Fibroblast of skin of left quadriceps (primary cell): ENCODE results near the gene LAD1.

Experiments
- DNase-seq, 2 experiments: peaks; one replicate each; pipeline ENCODE4 v3.0.0-alpha.2; 2013; ENCODE audit warnings: low read depth in 2 of 2

LAD1 gene

DNA sequence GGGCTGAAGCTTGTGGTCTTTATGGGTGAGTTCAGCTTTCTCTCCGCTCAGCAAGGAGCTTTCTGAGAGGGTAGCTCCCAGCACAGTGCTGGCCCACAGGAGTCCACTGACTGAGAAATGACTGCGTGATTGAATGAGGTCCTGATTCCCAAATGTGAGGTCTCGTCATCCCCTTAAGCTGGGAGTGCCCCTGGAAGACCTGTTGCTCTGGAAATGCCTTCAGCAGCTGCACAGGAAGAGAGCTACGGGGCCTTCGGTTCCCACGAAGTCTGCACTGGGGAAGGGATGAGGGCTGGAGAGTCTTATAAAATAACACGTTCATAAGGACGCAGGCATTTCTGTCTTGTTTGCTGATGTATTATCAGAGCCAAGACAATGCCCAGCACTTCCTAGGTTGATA is 35.7 kb downstream of the LAD1 start:
- DNase-seq: no peak

GRCh38 chr1:201362906-201363305 is 36.2 kb downstream of the LAD1 start:
- no peak for DNase-seq

DNA sequence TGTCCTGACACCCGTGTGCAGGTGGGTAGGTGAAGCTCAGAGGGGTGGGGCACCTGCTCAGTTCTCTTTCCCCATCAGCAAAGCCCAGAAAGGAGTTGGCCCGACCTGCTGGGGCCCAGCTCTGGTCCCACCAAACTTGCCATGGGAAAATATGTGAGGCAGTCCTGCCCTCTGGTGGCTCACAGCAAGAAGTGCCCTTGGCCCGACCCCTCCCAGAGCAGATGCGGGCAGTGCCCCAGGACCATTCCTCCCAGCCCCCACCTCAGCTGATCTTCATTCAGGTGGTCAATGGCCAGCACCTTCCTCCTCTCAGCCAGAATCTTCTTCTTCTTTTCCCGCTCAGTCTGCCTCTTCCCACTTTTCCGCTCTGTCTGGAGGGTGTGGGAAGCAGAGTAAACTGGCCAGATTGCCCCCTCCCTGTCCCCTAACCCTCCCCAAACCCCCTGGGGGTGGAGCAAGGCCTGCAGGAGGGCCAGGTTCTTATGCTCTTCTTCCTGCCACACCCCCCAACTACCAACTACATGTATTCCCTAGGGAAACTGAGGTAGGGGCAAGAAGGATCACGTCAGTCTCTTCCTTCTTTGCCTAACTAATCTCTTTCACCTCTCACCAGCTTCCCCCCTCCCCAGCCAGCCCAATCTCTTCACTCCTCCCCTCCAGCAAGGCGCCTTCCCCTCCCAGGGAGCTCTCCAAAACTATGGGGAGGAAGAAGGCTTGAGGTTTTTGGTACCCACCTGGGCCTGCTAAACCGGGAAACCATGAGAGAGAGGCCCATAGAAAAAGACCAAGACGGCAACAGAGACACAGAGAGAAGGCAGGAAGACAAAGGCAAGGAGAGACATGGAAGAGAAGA is 37.2 kb downstream of the LAD1 start:
- peak in 1 of 2 experiments; percentile 14 for DNase-seq

- no peak for DNase-seq
These were observed 38.0 kb downstream of the LAD1 start for GRCh38 chr1:201360901-201361651.

- DNase-seq: no peak
These were observed 38.6 kb downstream of the LAD1 start for GRCh38 chr1:201360486-201360885.

DNA sequence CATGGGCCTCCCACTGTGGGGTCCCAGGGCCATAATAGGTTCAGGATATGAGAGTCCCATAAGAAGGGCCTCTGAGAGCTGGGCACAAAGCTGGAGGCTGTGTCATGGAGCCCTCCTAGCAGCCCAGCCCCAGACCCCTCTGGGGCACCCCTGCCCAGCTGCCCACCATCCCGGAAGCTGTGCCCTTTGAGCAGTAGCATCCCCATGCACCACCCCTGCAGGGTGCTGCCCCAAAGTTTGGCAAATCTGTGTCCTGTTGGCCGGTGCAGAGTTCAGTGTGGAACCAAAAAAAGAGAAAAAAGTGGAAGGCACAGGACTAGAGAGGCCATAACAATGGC is 39.3 kb downstream of the LAD1 start:
- no peak for DNase-seq

- DNase-seq: no peak
These were observed 39.9 kb downstream of the LAD1 start for GRCh38 chr1:201359031-201359872.

DNA sequence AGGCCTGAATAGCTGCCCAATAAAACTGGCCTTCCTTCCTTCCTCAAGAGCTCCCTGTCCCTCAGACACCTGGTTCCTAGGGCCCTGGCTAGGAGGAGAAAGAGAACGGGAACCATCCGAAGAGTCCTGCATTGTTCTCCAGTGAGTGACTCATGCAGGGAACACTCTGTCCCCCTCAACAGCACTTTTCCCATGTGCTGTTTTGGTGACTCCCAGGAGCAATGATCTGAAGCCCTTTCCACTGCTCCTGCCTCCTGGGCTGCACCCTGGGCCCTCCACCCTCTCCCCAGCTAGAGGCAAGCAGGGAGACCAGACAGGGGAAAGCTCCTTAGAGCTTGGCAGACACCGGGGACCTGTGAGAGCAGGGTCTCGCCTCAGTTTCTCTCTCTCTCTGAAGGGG is 40.5 kb downstream of the LAD1 start:
- DNase-seq: no peak

GRCh38 chr1:201357636-201358348 is 41.3 kb downstream of the LAD1 start:
- no peak for DNase-seq

- no peak for DNase-seq
These were observed 41.9 kb downstream of the LAD1 start for GRCh38 chr1:201357211-201357610.

DNA sequence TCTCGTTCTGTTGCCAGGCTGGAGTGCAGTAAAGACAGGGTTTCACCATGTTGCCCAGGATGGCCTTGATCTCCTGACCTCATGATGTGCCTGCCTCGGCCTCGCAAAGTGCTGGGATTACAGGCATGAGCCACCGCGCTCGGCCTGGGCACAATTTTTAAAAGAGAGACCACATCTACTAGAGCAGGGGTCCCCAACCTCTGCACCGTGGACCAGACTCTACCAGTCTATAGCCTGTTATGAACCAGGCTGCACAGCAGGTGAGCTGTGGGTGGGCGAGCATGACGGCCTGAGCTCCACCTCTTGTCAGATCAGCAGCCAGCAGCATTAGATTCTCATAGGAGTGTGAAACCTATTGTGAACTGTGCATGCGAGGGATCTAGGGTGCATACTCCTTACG is 42.4 kb downstream of the LAD1 start:
- DNase-seq: no peak

GRCh38 chr1:201356236-201356635 is 42.9 kb downstream of the LAD1 start:
- no peak for DNase-seq

GRCh38 chr1:201355471-201355870 is 43.7 kb downstream of the LAD1 start:
- no peak for DNase-seq

DNA sequence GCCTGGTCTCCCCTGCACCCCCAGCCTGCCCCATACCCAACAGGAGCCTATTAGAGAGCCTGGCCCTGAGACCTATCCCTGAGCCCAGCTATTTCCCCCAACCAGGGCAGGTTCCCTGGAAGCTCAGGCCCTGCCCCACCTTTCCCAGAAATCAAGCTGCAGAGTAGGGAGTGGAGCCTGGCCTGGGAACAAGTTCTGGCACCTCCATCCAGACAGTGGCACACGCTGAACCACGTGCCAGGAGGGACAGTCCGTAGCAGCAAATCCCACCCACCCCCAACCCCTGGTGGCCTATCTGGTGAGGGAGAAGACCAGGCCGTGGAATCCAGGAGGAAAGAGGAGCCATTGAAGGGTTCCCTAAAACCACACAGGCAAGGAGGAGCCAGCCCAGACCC is 44.2 kb downstream of the LAD1 start:
- DNase-seq: no peak

DNA sequence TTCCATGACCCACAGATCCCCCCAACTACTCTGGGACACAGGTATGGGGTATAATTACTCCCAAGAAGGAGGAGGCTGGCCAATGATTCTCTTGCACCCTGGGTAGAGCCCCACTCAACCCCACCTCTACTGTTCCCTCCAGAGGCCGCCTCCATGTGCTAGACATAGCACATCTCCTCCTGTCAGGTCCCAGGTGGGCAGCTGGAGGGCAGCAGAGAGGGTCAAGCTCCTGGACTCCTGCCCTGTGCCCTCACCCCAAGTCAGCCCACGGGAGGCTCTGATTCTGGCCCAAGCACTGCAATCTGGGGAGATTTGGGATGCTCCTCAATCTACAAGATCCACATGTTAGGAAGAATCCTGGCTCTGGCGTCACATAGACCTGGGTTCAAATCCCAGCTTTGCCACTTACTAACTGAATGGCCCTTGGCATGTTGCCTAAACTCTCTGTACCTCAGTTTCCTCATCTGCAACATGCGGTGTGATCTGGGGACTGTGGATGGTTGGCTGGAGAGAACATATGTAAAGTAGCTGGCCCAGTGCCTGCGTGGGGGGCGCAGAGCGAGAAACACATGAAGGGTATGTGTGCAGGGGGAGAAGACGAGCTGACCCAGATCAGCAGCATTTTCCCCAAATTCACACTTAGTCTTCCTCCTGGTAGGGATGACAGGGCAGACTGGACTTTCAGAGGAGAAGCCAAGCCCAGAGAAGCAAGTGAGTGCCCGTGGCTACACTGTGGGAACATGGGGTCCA is 44.8 kb downstream of the LAD1 start:
- no peak for DNase-seq

- DNase-seq: no peak
These were observed 45.8 kb downstream of the LAD1 start for GRCh38 chr1:201353186-201353940.

GRCh38 chr1:201351617-201352016 is 47.5 kb downstream of the LAD1 start:
- DNase-seq: no peak

GRCh38 chr1:201350884-201351283 is 48.2 kb downstream of the LAD1 start:
- DNase-seq: no peak

DNA sequence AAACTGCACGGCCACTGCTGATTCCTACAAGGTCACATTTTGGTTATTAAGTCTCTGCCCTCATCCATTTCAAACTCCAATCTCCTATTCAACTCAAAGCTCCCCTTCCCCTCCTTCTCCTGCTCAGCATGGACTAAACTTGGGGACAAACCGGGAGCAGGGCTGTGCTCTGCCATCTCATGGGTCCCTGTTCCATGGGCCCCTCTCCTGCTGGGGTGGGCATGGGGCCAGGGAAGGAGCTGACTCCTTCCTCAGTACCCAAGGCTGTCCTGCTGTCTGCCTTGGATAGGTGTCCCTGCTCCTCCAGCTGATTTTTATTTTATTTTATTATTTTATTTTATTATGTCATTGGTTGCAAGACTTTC is 48.8 kb downstream of the LAD1 start:
- no peak for DNase-seq

DNA sequence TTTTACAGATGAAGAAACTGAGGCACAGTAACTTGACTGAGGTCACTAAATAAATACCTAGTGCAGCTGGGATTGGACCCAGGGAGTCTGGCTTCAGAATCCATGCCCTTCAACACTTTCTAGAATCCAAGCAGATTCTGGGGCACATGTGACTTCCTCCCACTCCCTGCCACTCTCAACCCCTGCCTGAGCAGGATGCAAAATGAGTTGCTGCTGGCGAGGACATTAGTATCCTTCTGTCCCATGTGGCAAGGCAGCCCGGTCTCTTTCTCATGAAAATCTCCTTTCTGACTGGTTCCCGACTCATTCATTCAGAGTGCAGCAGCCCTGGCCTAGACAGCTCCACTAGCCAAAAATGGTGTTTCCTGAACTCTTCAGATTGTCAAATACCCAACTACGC is 50.0 kb downstream of the LAD1 start:
- DNase-seq: no peak
